Testis (tissue), 5 donors: ENCODE measurements around the gene EIF4EBP3. TPM values are rescaled to one million over a fixed set of nuclear protein-coding genes. Genes with fewer than 3 reads are reported as not detected.
A peak's percentile ranks its signal among the peaks of the same experiment; 100 is the strongest.

Experiments used
- DNase-seq: peaks from one replicate; pipeline ENCODE4 v3.0.0-alpha.2; 2019
- H3K27ac ChIP-seq, 2 donors: fragments of 200-600 bp; sonication (generic); one replicate each; pipeline ENCODE4 v1.5.1; 2019
- H3K27me3 ChIP-seq: fragments of 200-600 bp; sonication (generic); one replicate; pipeline ENCODE4 v1.5.1; 2019
- H3K36me3 ChIP-seq: fragments of 200-600 bp; sonication (generic); one replicate; pipeline ENCODE4 v1.5.1; 2017; ENCODE audit warnings: low read depth; ENCODE audit errors: missing control alignments
- H3K4me1 ChIP-seq: fragments of 200-600 bp; sonication (generic); one replicate; pipeline ENCODE4 v1.5.1; 2019
- H3K4me3 ChIP-seq, 2 donors: fragments of 200-600 bp; sonication (generic); one replicate each; pipeline ENCODE4 v1.5.1; 2017 to 2019
- H3K9me3 ChIP-seq: fragments of 200-600 bp; sonication (generic); one replicate; pipeline ENCODE4 v1.5.1; 2017
- CTCF ChIP-seq, 3 experiments: fragments of 450-650 bp in 2 of 3; fragments of 200-600 bp in 1 of 3; sonication (generic) in 1 of 3; IDR thresholded peaks; one replicate each; pipeline ENCODE4 v1.5.1; 2016 to 2019; ENCODE audit warnings: antibody characterized with exemption in 3 of 3, mild to moderate bottlenecking in 2 of 3, moderate library complexity in 1 of 3
- POLR2A ChIP-seq: fragments of 450-650 bp; IDR thresholded peaks from one replicate; pipeline ENCODE4 v1.6.1; 2017; ENCODE audit warnings: antibody characterized with exemption, mild to moderate bottlenecking, moderate library complexity
- WGBS, 2 donors: methylation state at CpG; one replicate each; pipeline ENCODE4 v1.1.5; 2018; 5-methylcytosine and 5-hydroxymethylcytosine counted together
- intact Hi-C: fragments of 100-400 bp; cut with DNase I; formaldehyde crosslinking; loops from one replicate; pipeline ENCODE4 v1.15.1; 2023; ENCODE audit warnings: low total_unique reads
- long read RNA-seq, 2 donors: transcript quantifications; one replicate each; lab custom pipeline, GENCODE V29; 2026
- polyA plus RNA-seq: library from polyadenylated mRNA; stranded (reverse); fragments of 350-450 nt; fragmentation: Illumina TruSeq; extraction: RNeasy Lipid Tissue Mini Kit (QIAGEN cat#74804); gene quantifications from one replicate; pipeline ENCODE4 v1.2.3, GENCODE V29; 2014; ENCODE audit warnings: low read depth, low replicate concordance; ENCODE audit not compliant: insufficient read depth
- total RNA-seq, 2 donors: library from RNA; depleted of rRNA; stranded (reverse); fragments of >200 nt; gene quantifications; one replicate each; pipeline ENCODE4 v1.2.3, GENCODE V29; 2016

EIF4EBP3 gene
- total RNA-seq, result 10 to 100 TPM; 11.7 to 14.0 TPM
- 47.3 TPM for polyA plus RNA-seq
- long read RNA-seq, donor 1, partial matches to known transcripts, result 0 of 3 reads
- long read RNA-seq, donor 1, other reads (novel, unspliced or antisense), result 0 of 3 reads
- long read RNA-seq, donor 2, partial matches to known transcripts, result 0 of 1 reads
- long read RNA-seq, donor 2, other reads (novel, unspliced or antisense), result 0 of 1 reads

GRCh38 chr5:140547508-140548299 is at the start of gene EIF4EBP3:
Gene EIF4EBP3, plus strand, starts transcription at chr5:140547662. Its CDS starts 76 bp downstream, at chr5:140547738.
- 5 to 14% methylated on average over 20 to 52 of the region's 52 CpGs for WGBS, 2 donors

DNA sequence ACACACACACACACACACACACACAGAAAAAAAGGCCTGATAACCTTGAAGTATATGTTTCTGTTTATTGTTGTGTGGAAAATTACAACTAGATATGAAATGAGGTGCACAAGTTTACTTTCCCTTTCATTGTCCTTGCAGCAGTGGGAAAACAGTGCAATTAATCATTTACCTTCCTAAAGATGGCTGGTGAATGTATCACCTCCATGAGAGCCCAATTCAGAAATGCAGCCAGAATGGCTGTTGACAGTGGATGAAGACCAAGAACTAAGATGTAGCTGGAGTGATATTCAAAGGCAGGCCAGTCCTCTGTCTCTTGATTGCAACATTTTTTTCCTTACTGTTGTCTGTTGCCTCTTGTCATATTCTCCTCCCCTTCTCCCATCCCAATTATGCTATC is 49.6 kb upstream of the EIF4EBP3 start:
- Histone ChIP-seq H3K4me1 (no peaks in the 10 kb centered on the region), H3K27me3 (no peaks in the 10 kb centered on the region), H3K36me3 (no peaks in the 10 kb centered on the region), H3K9me3 (no peaks in the 10 kb centered on the region), H3K4me3 (no peak overlapping the region), H3K27ac (peak overlapping the region in 1 of 2 donors; percentile 25)
- intact Hi-C loops, result no loop called here
- DNase-seq, result no peak
- TF ChIP-seq CTCF (IDR thresholded peaks at IDR 0.05) (no peak), POLR2A (no peak)

More at GRCh38 chr5:140547508-140548299, at the start of gene EIF4EBP3:
- Histone ChIP-seq H3K27me3 (no peaks in the 10 kb centered on the region), H3K27ac (peak within 1 kb of the TSS; percentile 96 to 99), H3K4me3 (peak within 1 kb of the TSS; percentile 56), H3K9me3 (no peaks in the 10 kb centered on the region), H3K4me1 (peaks cover 34% of the 10 kb centered on the region), H3K36me3 (no peaks in the 10 kb centered on the region)
- peak; percentile 97 for DNase-seq
- TF ChIP-seq POLR2A (no peak), CTCF (IDR thresholded peaks at IDR 0.05) (peak; percentile 38 to 80 (median 74))
- intact Hi-C loops, result loop anchor here (10.0 kb wide), 1 partner anchor 87 kb away; the partner anchor contains the start of genes CD14 and TMCO6

- H3K36me3 ChIP-seq, result no peaks in the 10 kb centered on the region
- no peaks in the 10 kb centered on the region for H3K9me3 ChIP-seq
- 52 to 72% methylated on average over 1 of the region's 1 CpG for WGBS, 2 donors
- intact Hi-C loops, result no loop called here
- no peaks in the 10 kb centered on the region for H3K4me1 ChIP-seq
- DNase-seq, result no peak
- H3K4me3 ChIP-seq, result no peak overlapping the region
- H3K27ac ChIP-seq, result peak overlapping the region in 1 of 2 donors; percentile 25
- TF ChIP-seq POLR2A, result no peak
- no peaks in the 10 kb centered on the region for H3K27me3 ChIP-seq
Measured at GRCh38 chr5:140498591-140498990, 48.9 kb upstream of the EIF4EBP3 start.

DNA sequence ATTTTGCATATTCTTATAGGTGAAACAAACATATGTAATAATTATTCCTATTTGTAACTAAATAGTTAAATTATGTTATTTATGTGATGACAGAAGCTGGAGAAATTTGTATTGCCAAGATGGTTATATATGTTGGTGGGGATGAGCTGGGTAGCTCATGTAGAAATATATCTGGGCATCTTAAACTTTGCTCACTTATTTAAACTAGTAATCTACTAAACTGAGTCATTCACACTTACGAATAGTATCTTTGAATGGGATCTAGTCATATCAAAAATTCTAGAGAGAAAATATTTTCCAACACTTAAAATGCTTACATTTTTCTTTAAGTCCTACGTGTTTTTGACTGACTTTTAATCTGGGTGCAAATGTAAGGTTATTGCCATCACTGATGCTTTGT is 44.6 kb upstream of the EIF4EBP3 start:
- no peak overlapping the region for H3K4me3 ChIP-seq
- no peak for TF ChIP-seq POLR2A
- TF ChIP-seq CTCF (IDR thresholded peaks at IDR 0.05), result no peak
- H3K4me1 ChIP-seq, result no peaks in the 10 kb centered on the region
- no peak overlapping the region for H3K27ac ChIP-seq
- intact Hi-C loops, result no loop called here
- no peak for DNase-seq
- H3K36me3 ChIP-seq, result no peaks in the 10 kb centered on the region
- no peaks in the 10 kb centered on the region for H3K27me3 ChIP-seq
- 95% methylated on average over 2 of the region's 2 CpGs for WGBS, 2 donors
- no peaks in the 10 kb centered on the region for H3K9me3 ChIP-seq

GRCh38 chr5:140509898-140510297 is 37.6 kb upstream of the EIF4EBP3 start:
- Histone ChIP-seq H3K27me3 (no peaks in the 10 kb centered on the region), H3K27ac (no peak overlapping the region), H3K36me3 (no peaks in the 10 kb centered on the region), H3K4me3 (no peak overlapping the region), H3K4me1 (no peaks in the 10 kb centered on the region), H3K9me3 (no peaks in the 10 kb centered on the region)
- intact Hi-C loops, result no loop called here
- WGBS, 2 donors, result 79 to 80% methylated on average over 4 of the region's 4 CpGs
- no peak for DNase-seq
- no peak for TF ChIP-seq CTCF (IDR thresholded peaks at IDR 0.05)
- TF ChIP-seq POLR2A, result no peak
